ENCODE measurements around the gene PANX3.

DNA sequence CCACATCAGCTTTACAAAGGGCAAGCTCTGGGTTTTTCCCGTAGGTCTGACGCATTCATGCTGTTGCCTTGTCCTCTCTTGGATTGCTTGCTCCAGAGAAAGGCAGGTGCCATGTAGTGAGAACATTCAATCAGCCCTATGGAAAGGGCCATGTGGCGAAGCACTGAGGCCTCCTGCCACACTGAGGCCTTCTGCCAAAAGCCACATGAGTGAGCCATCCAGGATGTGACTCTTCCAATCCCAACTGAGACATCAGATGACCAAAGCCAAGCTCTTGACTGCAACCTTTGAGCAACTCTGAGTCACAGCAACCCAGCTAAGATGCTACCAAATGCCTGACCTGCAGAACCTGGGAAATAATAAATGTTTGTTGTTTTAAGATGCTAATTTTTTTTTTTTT is 9.0 kb upstream of the PANX3 start:
- TF ChIP-seq, protein P1, sequence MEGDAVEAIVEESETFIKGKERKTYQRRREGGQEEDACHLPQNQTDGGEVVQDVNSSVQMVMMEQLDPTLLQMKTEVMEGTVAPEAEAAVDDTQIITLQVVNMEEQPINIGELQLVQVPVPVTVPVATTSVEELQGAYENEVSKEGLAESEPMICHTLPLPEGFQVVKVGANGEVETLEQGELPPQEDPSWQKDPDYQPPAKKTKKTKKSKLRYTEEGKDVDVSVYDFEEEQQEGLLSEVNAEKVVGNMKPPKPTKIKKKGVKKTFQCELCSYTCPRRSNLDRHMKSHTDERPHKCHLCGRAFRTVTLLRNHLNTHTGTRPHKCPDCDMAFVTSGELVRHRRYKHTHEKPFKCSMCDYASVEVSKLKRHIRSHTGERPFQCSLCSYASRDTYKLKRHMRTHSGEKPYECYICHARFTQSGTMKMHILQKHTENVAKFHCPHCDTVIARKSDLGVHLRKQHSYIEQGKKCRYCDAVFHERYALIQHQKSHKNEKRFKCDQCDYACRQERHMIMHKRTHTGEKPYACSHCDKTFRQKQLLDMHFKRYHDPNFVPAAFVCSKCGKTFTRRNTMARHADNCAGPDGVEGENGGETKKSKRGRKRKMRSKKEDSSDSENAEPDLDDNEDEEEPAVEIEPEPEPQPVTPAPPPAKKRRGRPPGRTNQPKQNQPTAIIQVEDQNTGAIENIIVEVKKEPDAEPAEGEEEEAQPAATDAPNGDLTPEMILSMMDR (IDR thresholded peaks at IDR 0.05 in 2 of 3, conservative IDR thresholded peaks at IDR 0.05 in 1 of 3; ENCODE audit: control insufficient read depth in 2 of 3, extremely low read depth in 1 of 3, insufficient read depth in 1 of 3, low read depth in 3 of 3, low read length in 3 of 3), result no peak
- no peak for TF ChIP-seq CHD2 (IDR thresholded peaks at IDR 0.05; ENCODE audit: borderline replicate concordance, low read depth, low read length)
- TF ChIP-seq EZH2 (IDR thresholded peaks at IDR 0.05; ENCODE audit: borderline replicate concordance, control insufficient read depth, low read depth, low read length), result no peak
- no peak for TF ChIP-seq ZZZ3 (IDR thresholded peaks at IDR 0.05; ENCODE audit: control insufficient read depth, insufficient read length, low read depth)
- TF ChIP-seq CREB1 (IDR thresholded peaks at IDR 0.05; ENCODE audit: low read depth), result no peak
- TF ChIP-seq STAT1 (conservative IDR thresholded peaks at IDR 0.05), result no peak
- no peak for TF ChIP-seq ETV6 (conservative IDR thresholded peaks at IDR 0.05 in 1 of 2, IDR thresholded peaks at IDR 0.05 in 1 of 2; ENCODE audit: borderline replicate concordance in 1 of 2, low read depth in 1 of 2)
- TF ChIP-seq, protein P2, sequence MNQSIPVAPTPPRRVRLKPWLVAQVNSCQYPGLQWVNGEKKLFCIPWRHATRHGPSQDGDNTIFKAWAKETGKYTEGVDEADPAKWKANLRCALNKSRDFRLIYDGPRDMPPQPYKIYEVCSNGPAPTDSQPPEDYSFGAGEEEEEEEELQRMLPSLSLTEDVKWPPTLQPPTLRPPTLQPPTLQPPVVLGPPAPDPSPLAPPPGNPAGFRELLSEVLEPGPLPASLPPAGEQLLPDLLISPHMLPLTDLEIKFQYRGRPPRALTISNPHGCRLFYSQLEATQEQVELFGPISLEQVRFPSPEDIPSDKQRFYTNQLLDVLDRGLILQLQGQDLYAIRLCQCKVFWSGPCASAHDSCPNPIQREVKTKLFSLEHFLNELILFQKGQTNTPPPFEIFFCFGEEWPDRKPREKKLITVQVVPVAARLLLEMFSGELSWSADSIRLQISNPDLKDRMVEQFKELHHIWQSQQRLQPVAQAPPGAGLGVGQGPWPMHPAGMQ (IDR thresholded peaks at IDR 0.05; ENCODE audit: borderline replicate concordance), result no peak

All from GM12878 (cell line).